Hematopoietic multipotent progenitor cell treated with erythropoietin and hydrocortisone succinate and interleukin-3 and kit ligand, for 6 days (in vitro differentiated cells): ENCODE data around the gene HK1.
"Not testable (repeated sequence)": the region's sequence is repeated elsewhere in the genome, so short reads cannot be mapped to it uniquely, and the experiment has no call there.

Source experiments
- DNase-seq: peaks from one replicate; pipeline ENCODE4 v3.0.0-alpha.2; 2015

The HK1 gene

GRCh38 chr10:69315100-69315542, 36.8 kb downstream of the HK1 start:
- DNase-seq = peak; percentile 71

- peak; percentile 95 for DNase-seq
Measured at GRCh38 chr10:69315610-69316312, 37.5 kb downstream of the HK1 start.

- DNase-seq = peak; percentile 55
Measured at GRCh38 chr10:69316313-69317059, 38.2 kb downstream of the HK1 start.

GRCh38 chr10:69317175-69317604, 38.9 kb downstream of the HK1 start:
- peak; percentile 93 for DNase-seq

- DNase-seq = no peak
Measured at GRCh38 chr10:69317626-69318105, 39.4 kb downstream of the HK1 start.

- DNase-seq = peak; percentile 94
Measured at GRCh38 chr10:69318106-69318866, 40.0 kb downstream of the HK1 start.

GRCh38 chr10:69318867-69319727, 40.8 kb downstream of the HK1 start:
- peak; percentile 72 for DNase-seq

GRCh38 chr10:69319841-69320316, 41.6 kb downstream of the HK1 start:
- DNase-seq = peak; percentile 44

GRCh38 chr10:69320521-69320920, 42.2 kb downstream of the HK1 start:
- DNase-seq = no peak

GRCh38 chr10:69321039-69321715, 42.9 kb downstream of the HK1 start:
- DNase-seq = no peak

GRCh38 chr10:69321865-69322264, 43.6 kb downstream of the HK1 start:
- no peak for DNase-seq

GRCh38 chr10:69322346-69322745, 44.0 kb downstream of the HK1 start:
- not testable (repeated sequence) for DNase-seq

GRCh38 chr10:69323622-69324021, 45.3 kb downstream of the HK1 start:
- DNase-seq = no peak

- no peak for DNase-seq
Measured at GRCh38 chr10:69324583-69324982, 46.3 kb downstream of the HK1 start.

GRCh38 chr10:69325637-69326523, 47.6 kb downstream of the HK1 start:
- DNase-seq = not testable (repeated sequence)

- no peak for DNase-seq
Measured at GRCh38 chr10:69326692-69327091, 48.4 kb downstream of the HK1 start.

GRCh38 chr10:69327463-69328379, 49.4 kb downstream of the HK1 start:
- DNase-seq = peak; percentile 82

- DNase-seq = peak; percentile 59
Measured at GRCh38 chr10:69328380-69328735, 50.1 kb downstream of the HK1 start.

- not testable (repeated sequence) for DNase-seq
Measured at GRCh38 chr10:69328888-69329287, 50.6 kb downstream of the HK1 start.
